Panc1 (cell line): ENCODE measurements around the gene TAS1R2.

Experiments
- CTCF ChIP-seq: fragments of 450-650 bp; IDR thresholded peaks from 2 replicates; pipeline ENCODE4 v1.5.1; 2017; ENCODE audit warnings: mild to moderate bottlenecking
- POLR2AphosphoS5 ChIP-seq: IDR thresholded peaks from 2 replicates; pipeline ENCODE4 v1.6.1; 2012; ENCODE audit warnings: mild to moderate bottlenecking, low read depth, low read length, moderate library complexity
- REST ChIP-seq, 2 experiments: IDR thresholded peaks; 2 replicates each; pipeline ENCODE4 v1.6.1; 2011 to 2012; ENCODE audit warnings: low read depth in 2 of 2, control low read depth in 1 of 2, low read length in 1 of 2, mild to moderate bottlenecking in 1 of 2, moderate library complexity in 1 of 2; ENCODE audit not compliant: insufficient read depth in 1 of 2

- TF ChIP-seq CTCF = no peak
- TF ChIP-seq POLR2AphosphoS5 = no peak
- no peak for TF ChIP-seq REST (IDR thresholded peaks at IDR 0.05; ENCODE audit: insufficient read depth in 1 of 2, low read depth in 2 of 2, low read length in 1 of 2)
Observed at GRCh38 chr1:18814425-18814824, 45.0 kb downstream of the TAS1R2 start.
